PC-9 (cell line): ENCODE results near the gene RTP4. TPM values are rescaled to one million over a fixed set of nuclear protein-coding genes. Genes with fewer than 3 reads are reported as not detected.

Experiments
- BruUV-seq: library from RNA; stranded (reverse); fragments of 400-500 nt; replicated peaks from 2 replicates; lab custom pipeline; 2021; lab: Mats Ljungman, UMichigan
- CTCF ChIA-PET: fragments of 300-600 bp; sonication (Branson Sonifier 250); formaldehyde crosslinking; loops from one replicate; lab custom pipeline; 2022; ENCODE audit warnings: antibody characterized with exemption; lab: Charles Lee
- POLR2A ChIA-PET: fragments of 300-600 bp; sonication (Branson Sonifier 250); formaldehyde crosslinking; loops from one replicate; lab custom pipeline; 2022; ENCODE audit warnings: antibody characterized with exemption; ENCODE audit not compliant: unreplicated experiment; lab: Charles Lee
- DNase-seq, 2 experiments: peaks; one replicate each; pipeline versions ENCODE4 v3.0.0 to v3.0.0-alpha.2; 2015 to 2022; ENCODE audit warnings: mixed read lengths in 1 of 2
- H2AFZ ChIP-seq: fragments of 200-600 bp; sonication (generic); 2 replicates; pipeline ENCODE4 v1.8.1; 2017; ENCODE audit warnings: antibody characterized with exemption
- H3F3A ChIP-seq: fragments of 200-600 bp; sonication (generic); 2 replicates; pipeline ENCODE4 v1.8.1; 2017; ENCODE audit warnings: antibody characterized with exemption, mild to moderate bottlenecking, low read depth; ENCODE audit not compliant: insufficient read depth
- H3K27ac ChIP-seq: fragments of 200-600 bp; sonication (generic); 2 replicates; pipeline ENCODE4 v1.6.1; 2016; ENCODE audit warnings: mixed run types
- H3K27me3 ChIP-seq: fragments of 200-600 bp; sonication (generic); 2 replicates; pipeline ENCODE4 v1.6.1; 2016; ENCODE audit warnings: low read depth, mixed run types; ENCODE audit not compliant: insufficient read depth
- H3K36me3 ChIP-seq: fragments of 200-600 bp; sonication (generic); 2 replicates; pipeline ENCODE4 v1.6.1; 2016; ENCODE audit warnings: low read depth, mixed run types
- H3K4me1 ChIP-seq: fragments of 200-600 bp; sonication (generic); replicated peaks from 2 replicates; pipeline ENCODE4 v1.6.1; 2016; ENCODE audit warnings: mixed run types; ENCODE audit not compliant: insufficient read depth
- H3K4me2 ChIP-seq: fragments of 200-600 bp; sonication (generic); 2 replicates; pipeline ENCODE4 v1.6.1; 2017; ENCODE audit warnings: mixed run types
- H3K4me3 ChIP-seq: fragments of 200-600 bp; sonication (generic); 2 replicates; pipeline ENCODE4 v1.6.1; 2016; ENCODE audit warnings: mixed run types
- H3K79me2 ChIP-seq: fragments of 200-600 bp; sonication (generic); 2 replicates; pipeline ENCODE4 v1.6.1; 2017; ENCODE audit warnings: low read depth, mixed run types
- H3K9me2 ChIP-seq: fragments of 200-600 bp; sonication (generic); 2 replicates; pipeline ENCODE4 v1.8.1; 2017; ENCODE audit warnings: mild to moderate bottlenecking; ENCODE audit not compliant: insufficient read depth
- H3K9me3 ChIP-seq: fragments of 200-600 bp; sonication (generic); 2 replicates; pipeline ENCODE4 v1.8.1; 2016; ENCODE audit warnings: low read depth; ENCODE audit not compliant: insufficient read depth
- H4K20me1 ChIP-seq: fragments of 200-600 bp; sonication (generic); 2 replicates; pipeline ENCODE4 v1.8.1; 2017; ENCODE audit not compliant: insufficient read depth
- CTCF ChIP-seq: fragments of 200-600 bp; sonication (generic); conservative IDR thresholded peaks from 2 replicates; pipeline ENCODE4 v1.6.1; 2017; ENCODE audit warnings: mixed run types, antibody characterized with exemption, mild to moderate bottlenecking, moderate library complexity
- EZH2 ChIP-seq: fragments of 200-600 bp; sonication (generic); IDR thresholded peaks from 2 replicates; pipeline ENCODE4 v1.8.0; 2017; ENCODE audit warnings: antibody characterized with exemption, low read depth
- intact Hi-C: fragments of 100-400 bp; cut with micrococcal nuclease; formaldehyde crosslinking; loops from one replicate; pipeline ENCODE4 v1.10.0; 2022; ENCODE audit not compliant: unreplicated experiment
- total RNA-seq: library from RNA; stranded (reverse); gene quantifications from 2 replicates; pipeline ENCODE4 v1.2.3, GENCODE V29; 2021

Gene RTP4
- total RNA-seq, 1 experiment from 2014 or later = 0.90 TPM

GRCh38 chr3:187352581-187353575 is 15.3 kb upstream of the RTP4 start:
- no peak overlapping the region for H3K27ac ChIP-seq
- H3K36me3 ChIP-seq = no peaks in the 10 kb centered on the region
- no peak overlapping the region for H3K4me3 ChIP-seq
- TF ChIP-seq CTCF = no peak
- no peak for TF ChIP-seq EZH2
- ChIA-PET POLR2A (no interaction called here), CTCF (no interaction called here)
- BruUV-seq = no TSS peak
- no peak overlapping the region for H3K4me2 ChIP-seq
- H3K27me3 ChIP-seq = peaks cover 14% of the 10 kb centered on the region; the same call in 1 of the 2 replicates
- no peaks in the 10 kb centered on the region for H3F3A ChIP-seq
- H3K4me1 ChIP-seq = no peaks in the 10 kb centered on the region
- no peaks in the 10 kb centered on the region for H4K20me1 ChIP-seq
- no peaks in the 10 kb centered on the region for H3K79me2 ChIP-seq
- intact Hi-C loops = no loop called here
- no peaks in the 10 kb centered on the region for H3K9me3 ChIP-seq
- no peak overlapping the region for H2AFZ ChIP-seq
- 0 out of 2 replicates have a peak, but pooled peaks cover 4% of the 10 kb centered on the region for H3K9me2 ChIP-seq
- no peak for DNase-seq

DNA sequence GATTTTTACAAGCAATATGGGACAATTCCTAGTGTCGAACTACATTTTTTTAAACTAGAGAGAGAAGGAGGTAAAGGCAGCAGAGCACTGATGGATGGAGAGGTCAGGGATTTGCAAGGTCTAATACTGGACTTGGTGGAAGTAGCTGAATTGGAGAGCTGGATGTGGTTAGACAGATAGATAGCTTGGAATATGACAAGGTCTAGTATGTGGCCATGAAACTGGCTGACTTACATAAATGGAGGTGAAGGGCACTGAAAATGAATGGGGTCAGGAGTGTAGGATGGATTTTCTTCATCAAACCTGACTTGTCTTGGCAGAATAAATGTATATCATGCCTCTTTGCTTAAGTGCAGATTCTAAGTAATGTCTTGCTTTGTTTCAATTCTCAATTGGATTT is 10.1 kb upstream of the RTP4 start:
- Histone ChIP-seq H3K4me2 (no peak overlapping the region), H3K27me3 (peaks cover 28% of the 10 kb centered on the region; the same call in 1 of the 2 replicates), H3K9me2 (no peaks in the 10 kb centered on the region), H3K79me2 (no peaks in the 10 kb centered on the region), H2AFZ (no peak overlapping the region), H3K36me3 (no peaks in the 10 kb centered on the region), H3K9me3 (no peaks in the 10 kb centered on the region), H3F3A (no peaks in the 10 kb centered on the region), H3K4me3 (no peak overlapping the region), H3K27ac (no peak overlapping the region), H3K4me1 (no peaks in the 10 kb centered on the region), H4K20me1 (no peaks in the 10 kb centered on the region)
- no peak for DNase-seq
- no TSS peak for BruUV-seq
- TF ChIP-seq CTCF (no peak), EZH2 (no peak)
- intact Hi-C loops = no loop called here
- ChIA-PET POLR2A (no interaction called here), CTCF (no interaction called here)

DNA sequence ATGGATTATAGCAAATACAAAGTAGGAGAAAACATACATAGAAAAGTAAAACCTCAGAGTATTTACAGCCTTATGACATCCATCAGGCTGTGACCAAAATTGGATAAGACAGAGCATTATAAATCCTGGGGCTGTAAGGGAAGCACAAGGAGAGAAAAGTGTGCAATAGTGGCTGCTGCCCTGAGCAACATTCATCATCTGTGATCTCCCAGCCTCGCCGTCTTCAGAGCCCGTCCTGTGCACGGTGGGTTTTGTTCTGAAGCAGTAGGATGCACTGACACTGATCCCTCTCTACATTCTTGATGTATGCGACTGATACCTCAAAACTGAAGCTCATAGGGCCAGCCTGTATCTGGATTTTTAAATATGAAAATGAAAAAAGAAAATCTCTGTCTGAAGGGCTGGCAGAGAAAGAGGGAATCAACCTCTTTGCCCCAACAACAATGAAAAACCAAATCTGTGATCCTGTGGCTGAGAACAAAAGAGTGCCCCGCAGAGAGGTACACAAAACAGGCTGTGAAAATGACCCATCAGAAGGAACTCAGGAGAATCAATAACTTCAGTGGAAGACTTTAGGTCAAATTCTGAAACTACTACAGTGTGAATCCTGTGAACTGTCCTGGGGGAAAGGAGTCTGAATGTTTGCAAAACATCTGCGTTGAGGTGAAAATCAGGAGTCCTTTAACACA is 8.2 kb upstream of the RTP4 start:
- Histone ChIP-seq H3K4me3 (no peak overlapping the region), H4K20me1 (no peaks in the 10 kb centered on the region), H3K4me1 (no peaks in the 10 kb centered on the region), H2AFZ (no peak overlapping the region), H3K27me3 (peaks cover 26% of the 10 kb centered on the region; the same call in 1 of the 2 replicates), H3K27ac (no peak overlapping the region), H3K79me2 (no peaks in the 10 kb centered on the region), H3K9me3 (no peaks in the 10 kb centered on the region), H3F3A (no peaks in the 10 kb centered on the region), H3K9me2 (no peaks in the 10 kb centered on the region), H3K4me2 (no peak overlapping the region), H3K36me3 (no peaks in the 10 kb centered on the region)
- DNase-seq = no peak
- ChIA-PET POLR2A (no interaction called here), CTCF (no interaction called here)
- no TSS peak for BruUV-seq
- TF ChIP-seq CTCF (no peak), EZH2 (no peak)
- intact Hi-C loops = no loop called here
